LNCAP (cell line): Measurements from ENCODE around the gene CCDC60.
A peak's percentile ranks its signal among the peaks of the same experiment; 100 is the strongest.

Source experiments
- CTCF ChIP-seq: fragments of 450-650 bp; IDR thresholded peaks from 2 replicates; pipeline ENCODE4 v1.5.1; 2017; ENCODE audit warnings: mild to moderate bottlenecking

CCDC60 gene

GRCh38 chr12:119544765-119545625 lies 210.5 kb downstream of the CCDC60 start:
- TF ChIP-seq CTCF = peak; percentile 82

DNA sequence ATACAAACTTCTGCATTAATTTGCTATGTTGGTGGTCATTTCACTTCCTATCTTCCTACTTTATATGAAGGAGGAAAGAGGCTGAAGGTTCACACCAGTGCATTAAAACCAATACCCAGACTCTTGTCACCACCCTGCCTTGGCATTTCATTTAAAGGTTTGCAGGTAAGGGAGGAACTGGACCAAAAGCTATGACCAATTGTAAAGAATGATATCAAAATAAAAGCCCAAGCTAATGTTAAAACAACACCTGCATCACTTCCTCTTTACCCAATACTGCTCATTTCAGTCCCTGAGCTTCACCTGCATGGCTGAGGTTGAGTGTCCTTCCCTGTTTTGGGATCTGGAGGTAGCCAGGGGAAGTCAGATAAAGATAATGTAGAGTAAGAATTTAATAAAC lies 211.8 kb downstream of the CCDC60 start:
- TF ChIP-seq CTCF = no peak

DNA sequence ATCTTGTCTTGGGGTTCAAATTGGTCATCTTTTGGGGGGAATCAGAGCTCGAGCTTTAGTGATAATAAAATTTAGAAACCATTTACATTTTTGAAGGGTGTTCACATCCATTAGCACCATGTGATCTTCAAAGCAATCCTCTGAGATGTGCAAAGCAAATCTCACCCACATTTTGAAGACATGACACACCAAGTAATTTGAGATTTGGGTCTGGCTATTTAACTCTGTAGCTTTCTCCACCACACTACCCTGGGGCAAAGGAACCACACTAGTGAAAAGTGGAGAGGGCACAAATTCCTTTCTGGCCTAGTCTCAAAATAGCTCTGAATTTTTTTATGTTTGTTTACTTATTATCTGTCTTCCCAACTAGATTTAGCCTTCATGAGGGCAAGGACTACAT lies 212.5 kb downstream of the CCDC60 start:
- TF ChIP-seq CTCF = no peak

DNA sequence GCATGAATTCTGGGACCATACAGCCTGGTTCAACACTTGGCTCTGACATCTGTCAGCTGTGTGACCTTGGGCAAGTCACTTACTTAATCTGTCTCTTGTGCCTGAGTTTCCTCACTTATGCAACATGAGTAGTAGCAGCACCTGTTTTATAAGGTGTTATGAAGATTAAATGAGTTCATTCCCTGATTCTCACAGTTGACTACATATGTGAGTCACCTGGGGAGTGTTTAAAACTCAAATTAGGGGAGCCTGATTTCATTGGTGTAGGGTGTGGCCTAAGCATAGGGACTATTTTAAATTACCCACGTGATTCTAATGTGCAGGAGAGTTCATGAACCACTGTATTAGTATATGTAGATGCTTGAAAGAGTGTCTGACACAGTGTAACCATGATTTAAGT lies 222.3 kb downstream of the CCDC60 start:
- no peak for TF ChIP-seq CTCF

- TF ChIP-seq CTCF = no peak
These were observed 230.9 kb downstream of the CCDC60 start for GRCh38 chr12:119565404-119565803.

DNA sequence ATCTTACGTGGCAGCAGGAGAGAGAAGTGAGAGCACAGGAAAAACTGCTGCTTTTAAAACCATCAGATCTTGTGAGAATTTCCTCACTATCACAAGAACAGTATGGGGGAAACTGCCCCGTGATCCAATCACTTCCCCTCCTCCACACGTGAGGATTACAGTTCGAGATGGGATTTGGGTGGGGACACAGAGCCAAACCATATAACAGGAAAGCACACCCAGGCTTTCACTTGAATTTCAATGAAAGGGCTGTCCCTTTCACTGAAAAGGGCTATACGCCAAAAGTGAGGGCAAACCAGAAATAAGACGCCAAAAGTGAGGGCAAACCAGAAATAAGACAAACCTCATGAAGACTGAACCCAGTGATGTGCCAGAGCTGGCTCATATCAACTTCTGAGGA lies 236.2 kb downstream of the CCDC60 start:
- TF ChIP-seq CTCF = no peak

- TF ChIP-seq CTCF = no peak
These were observed 238.6 kb downstream of the CCDC60 start for GRCh38 chr12:119573086-119573485.
